Stimulated activated CD8-positive, alpha-beta memory T cell treated with anti-CD3 and anti-CD28 coated beads, Interleukin-7, amount 100 ng/mL, for 1 hour (primary cell): ENCODE results near the gene STRA8.

Experiments used
- DNase-seq, 2 donors: peaks; one replicate each; pipeline ENCODE4 v3.0.0-alpha.2; 2020; ENCODE audit warnings: low read depth in 2 of 2

The STRA8 gene

DNA sequence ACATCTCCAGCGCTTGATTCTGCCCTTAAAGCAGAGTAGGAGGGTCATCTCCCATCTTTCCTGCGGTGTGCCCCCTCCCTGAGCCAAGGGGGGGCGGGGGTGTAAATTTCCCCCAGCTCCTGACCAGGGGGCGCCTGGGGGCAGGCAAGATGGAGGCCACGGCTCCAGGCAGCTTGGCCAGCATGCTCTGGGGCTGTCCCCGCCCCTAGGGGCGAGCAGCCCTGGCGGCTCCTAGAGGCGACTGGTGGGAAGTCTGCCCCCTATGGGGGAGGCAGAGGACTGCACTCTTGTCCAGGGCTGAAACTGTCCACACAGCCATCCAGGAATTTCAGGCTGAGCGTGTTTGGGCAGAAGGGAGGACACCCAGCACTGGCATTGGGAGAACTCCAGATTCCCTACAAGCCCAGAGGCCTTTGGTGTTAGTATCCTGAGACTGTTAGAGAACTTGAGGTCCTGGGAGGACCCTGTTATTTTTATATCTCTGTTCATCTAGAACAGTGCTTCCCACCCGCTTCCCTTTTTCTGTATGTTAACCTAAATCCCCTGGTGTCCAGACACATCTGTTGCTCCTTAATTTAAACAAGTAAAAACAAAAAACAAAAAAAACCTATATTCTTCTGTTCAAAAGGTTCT is 4.6 kb downstream of the STRA8 start:
- DNase-seq = no peak

DNA sequence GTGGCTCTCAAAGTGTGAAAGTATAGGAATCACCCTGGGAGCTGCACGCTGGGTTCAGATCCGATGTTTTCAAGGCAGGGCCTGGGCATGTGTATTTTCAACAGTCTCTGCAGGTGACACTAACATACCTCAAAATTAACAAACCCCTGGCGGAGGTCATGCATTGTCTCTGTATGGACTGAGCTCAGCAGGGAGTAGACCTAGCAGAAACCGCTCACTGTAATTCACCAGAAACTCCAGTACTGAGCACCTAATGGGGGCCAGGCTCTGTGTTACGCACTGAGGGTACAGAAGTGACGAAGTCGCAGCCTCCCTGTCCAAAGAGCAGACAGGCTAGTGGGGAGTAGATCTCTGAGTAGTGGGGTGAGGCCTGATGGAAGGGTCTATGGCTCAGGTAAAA is 5.6 kb downstream of the STRA8 start:
- no peak for DNase-seq

DNA sequence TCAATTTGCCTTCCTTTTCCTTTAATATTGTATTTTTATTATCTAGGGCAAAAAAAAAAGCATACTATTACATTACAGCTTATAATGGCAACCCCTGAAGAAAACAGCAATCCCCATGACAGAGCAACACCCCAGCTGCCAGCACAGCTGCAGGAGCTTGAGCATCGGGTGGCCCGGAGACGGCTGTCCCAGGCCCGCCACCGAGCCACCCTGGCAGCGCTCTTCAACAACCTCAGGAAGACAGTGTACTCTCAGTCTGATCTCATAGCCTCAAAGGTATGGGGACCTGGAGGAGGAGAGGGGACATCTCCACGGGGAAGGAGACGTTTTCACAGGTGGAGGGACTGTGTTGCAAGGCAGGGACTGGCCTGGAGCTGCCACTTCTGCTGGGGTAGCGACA is 6.8 kb downstream of the STRA8 start:
- DNase-seq = no peak

DNA sequence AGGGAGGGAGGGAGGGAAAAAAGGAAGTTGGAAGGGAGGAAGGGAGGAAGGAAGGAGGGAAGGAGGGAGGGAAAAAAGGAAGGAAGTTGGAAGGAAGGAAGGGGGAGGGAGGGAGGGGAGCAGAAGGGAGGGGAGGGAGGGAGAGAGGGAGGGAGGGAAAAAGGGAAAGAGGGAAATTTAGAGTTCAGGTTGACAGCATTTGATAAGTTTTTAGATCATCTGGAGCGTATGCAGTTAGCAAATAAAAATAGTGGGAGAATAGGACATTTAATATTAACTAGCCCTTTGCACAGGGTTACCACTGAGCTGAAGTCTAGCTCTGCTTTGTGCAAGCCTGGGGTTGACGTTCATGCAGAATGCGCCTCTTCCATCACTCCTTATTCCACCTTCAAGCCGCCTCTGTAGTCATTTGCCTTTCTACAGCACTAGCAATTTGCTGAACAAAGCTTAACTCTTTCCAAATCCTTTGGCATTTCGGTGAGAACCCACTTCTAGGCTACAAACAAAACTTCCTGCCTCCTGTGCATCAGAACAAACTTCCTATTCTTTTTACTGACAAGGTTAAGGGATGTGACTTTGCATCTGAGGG is 8.6 kb downstream of the STRA8 start:
- DNase-seq = no peak

DNA sequence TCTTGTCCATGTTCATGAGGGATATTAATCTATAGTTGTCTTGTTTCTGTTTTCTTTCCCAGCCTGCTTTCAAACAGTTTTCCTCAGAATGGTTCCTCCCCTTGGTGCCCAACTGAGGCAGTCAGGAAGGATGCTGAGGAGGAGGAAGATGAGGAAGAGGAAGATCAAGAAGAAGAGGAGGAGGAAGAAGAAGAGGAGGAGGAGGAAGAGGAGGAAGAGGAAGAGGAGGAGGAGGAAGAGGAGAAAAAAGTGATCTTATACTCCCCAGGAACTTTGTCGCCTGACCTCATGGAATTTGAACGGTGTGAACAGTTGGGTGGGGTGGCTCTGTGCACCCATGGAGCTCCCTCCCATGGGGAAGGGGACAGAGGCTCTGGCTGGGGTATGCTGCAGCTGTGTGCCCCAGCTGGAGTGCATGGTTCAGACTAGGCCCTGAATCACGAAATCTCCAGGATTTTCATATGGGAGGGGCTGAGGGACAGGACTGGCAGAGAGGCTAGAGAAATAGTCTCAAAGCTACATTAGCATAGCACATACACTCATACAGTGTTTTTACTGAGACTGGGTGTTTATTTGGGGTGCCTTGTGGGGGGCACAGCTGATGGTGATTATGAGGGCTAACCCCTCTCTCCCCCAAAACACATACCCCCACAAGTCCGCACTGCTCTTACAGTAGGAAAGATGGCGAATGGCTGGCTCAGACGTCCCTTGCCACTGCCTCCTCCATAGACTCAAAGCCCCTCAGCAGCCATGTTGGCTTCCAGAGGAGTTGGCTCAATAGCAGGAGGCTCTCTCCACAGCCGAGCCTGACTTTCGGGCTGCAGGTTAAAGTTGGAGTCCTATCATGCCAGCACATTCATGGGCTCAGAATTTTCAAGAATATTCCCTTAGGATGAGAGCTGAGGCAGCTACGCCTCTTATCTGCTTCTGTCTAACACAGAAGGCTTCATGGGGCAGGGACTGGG is 11.9 kb downstream of the STRA8 start:
- DNase-seq = no peak

- DNase-seq = no peak
Observed at GRCh38 chr7:135246191-135246825, 12.7 kb downstream of the STRA8 start.

DNA sequence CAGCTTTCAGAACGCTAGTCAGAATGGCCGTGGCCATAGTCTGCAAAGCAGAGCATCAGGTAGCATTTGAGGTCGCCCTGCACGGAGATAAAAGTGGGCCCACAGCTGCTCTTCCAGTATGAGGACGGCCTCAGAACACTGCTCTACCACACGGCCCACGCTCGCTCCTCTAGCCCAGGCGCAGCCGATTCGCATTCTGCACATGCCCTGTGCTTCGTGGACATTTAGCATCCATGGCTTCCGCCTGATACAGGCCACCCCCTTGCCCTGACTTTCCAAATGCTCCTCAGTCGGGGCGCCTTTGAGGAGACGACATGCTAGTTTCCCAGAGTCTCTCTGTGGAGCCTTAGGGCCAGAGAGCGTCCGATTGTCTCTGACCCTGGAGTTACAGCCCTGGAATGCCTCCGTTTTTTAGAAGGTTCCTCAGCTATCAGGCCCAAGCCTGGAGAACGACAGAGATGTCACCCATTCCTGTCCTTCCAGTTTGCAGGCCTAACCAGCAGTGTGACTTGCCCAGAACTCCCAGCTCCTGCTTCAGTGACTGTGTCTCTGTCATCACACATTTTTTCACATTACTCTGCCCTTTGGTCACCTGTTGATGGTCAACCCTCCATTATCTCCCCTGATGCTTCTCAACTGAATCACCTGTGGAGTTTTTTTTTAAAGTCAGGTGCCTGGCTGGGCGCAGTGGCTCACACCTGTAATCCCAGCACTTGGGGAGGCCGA is 14.3 kb downstream of the STRA8 start:
- DNase-seq = no peak

- no peak for DNase-seq
Observed at GRCh38 chr7:135248546-135248945, 14.9 kb downstream of the STRA8 start.

DNA sequence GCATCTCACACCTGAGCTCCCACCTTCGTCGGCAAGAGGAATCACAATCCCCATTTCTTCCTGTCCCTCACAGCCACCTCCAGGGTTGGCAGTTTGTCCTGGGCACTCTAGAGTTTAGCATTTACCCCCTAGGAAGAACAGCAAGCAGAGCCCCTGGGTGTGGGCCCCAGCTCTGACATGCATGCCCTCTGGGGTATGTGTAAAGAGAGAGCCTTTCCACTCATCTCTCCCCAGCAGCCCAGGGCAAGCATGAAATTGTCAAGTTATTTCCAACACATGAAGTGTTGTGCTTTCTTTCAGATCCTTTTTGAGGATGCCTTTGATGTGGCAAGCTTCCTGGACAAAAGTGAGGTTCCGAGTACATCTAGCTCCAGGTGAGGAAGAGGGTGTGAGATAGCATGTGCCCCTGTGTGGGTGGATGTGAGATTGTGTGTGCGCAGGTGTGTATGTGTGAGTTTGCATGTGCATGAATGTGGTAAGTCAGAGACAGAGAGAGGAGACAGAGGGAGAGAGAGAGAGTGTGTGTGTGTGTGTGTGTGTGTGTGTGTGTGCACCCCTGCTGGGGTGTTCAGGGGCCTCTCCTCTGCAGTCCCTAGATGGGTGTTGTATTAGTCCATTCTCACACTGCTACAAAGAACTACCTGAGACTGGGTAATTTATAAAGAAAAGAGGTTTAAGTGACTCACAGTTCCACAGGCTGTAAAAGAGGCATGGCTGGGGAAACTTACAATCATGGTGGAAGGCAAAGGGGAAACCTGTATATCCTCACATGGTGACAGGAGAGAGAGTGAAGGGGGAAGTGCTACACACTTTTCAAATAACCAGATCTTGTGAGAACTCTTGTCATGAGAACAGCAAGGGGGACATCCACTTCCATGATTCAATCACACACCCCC is 18.1 kb downstream of the STRA8 start:
- no peak for DNase-seq

DNA sequence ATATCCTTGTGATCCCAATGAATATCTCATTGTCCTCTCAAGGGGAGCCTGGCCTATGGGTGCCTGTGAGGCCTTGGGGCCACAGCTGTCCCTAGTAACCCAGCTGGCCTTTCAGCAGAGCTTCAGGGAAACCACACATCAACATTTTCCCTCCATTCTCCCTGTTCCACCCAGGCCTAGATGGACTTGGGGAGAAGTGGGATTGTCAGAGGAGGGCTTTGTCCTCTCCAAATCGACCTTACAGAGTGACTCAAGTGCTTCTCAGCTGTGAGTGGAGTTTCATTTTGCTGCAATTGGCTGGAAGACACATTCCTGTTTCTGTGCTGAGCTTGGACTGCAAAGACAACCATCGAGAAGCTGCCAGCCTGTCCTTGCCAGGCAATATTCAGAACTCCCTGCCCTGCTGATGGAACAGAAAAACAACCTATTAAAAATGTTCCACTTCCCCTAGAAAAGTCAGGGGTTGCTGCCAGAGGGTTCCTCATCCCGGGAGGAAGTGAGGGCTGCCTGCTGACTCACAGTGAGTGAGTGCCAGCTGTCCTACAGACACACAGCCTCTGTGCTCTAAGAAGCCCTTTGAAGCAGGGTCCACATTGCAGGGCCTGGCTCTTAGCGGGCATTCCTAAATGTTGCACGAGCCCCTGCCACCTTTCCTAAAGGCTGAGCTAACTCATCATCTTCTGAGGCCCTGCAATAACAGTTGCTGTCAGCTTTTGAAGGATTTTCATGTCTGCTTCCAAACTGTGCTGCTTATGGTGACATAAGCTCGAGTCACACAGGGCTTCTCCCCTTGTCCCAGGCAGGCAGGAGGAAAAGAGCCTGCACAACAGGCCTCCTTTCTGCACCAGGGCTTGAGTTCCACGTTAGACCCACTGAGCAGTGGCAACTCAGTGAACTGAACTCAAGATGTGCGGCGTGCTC is 20.5 kb downstream of the STRA8 start:
- no peak for DNase-seq

- no peak for DNase-seq
Observed at GRCh38 chr7:135257790-135258189, 24.2 kb downstream of the STRA8 start.

DNA sequence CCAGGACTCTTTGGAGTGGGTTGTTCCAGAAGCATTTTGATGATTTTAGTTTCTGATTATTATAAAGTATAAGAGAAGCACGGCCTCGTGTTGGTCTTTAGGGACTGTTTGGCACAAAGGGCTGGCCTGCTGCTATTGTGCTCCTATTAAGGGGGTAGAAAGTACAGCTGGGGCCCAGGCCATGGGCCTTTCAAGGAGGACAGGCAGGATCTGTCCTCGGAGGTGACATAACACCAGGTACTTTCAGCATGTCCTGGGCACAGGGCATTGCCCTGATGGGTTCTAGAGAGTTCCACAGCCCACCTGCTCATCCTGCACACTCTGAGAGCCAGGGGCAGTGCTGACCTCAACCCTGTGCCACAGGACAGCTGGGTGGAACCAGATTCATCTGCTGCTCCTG is 24.9 kb downstream of the STRA8 start:
- DNase-seq = no peak

DNA sequence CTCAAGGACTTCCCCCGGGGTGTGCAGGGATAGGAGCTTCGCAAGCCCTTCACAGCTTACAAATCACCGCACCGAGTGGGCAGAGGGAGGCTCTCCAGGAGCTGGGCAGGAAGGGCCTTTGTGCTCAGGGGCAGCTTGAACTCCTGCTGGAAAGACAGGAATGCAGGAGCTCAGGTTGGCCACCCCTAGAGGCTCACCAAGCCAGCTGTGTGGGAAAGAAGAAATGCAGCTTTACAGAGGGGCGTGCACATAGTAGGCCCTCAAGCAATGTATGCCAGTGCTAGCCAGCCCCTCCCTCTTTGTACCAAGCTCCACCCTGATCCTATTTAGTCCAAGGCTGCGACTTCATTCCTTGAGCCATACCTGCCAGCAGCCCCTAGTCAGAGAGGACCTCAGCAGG is 26.1 kb downstream of the STRA8 start:
- no peak for DNase-seq

GRCh38 chr7:135260470-135260869 is 26.8 kb downstream of the STRA8 start:
- DNase-seq = no peak

- no peak for DNase-seq
Observed at GRCh38 chr7:135260930-135261721, 27.5 kb downstream of the STRA8 start.

GRCh38 chr7:135262623-135263320 is 29.1 kb downstream of the STRA8 start:
- no peak for DNase-seq

DNA sequence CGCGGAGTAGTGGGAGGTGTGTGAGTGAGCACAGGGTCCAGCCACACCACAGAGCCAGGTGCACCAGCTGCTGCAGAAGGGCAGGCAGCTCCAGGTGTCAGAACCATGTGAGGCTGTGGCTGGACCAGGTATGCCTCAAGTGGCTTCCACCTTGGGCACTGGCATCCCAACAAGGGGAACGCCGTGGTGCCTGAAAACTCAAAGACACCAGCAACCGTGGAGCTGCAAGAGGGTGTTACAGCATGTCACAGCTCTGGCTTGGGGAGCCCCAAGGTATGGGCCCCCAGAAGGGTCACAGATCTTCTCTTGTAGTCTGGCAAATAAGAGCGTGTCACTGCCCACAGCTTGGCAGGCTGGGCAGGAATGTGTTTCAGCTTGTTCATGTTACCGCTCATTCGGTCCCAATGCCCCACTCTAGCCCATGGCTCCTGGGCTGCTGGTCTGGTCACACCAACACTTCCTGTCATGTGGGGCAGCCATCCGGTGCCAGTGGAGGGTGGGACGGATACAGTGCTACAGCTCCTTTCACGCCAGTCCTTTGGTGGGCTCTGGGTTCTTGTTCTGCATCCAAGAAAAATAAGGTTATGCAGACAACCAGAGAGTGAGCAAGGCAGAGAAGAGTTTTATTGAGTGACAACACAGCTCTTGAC is 29.8 kb downstream of the STRA8 start:
- no peak for DNase-seq

GRCh38 chr7:135265637-135266036 is 32.0 kb downstream of the STRA8 start:
- no peak for DNase-seq
